Sigmoid colon (tissue), 7 donors: ENCODE data around the gene CFAP410. TPM values are rescaled to one million over a fixed set of nuclear protein-coding genes. Genes with fewer than 3 reads are reported as not detected.
"Not testable (repeated sequence)": the region's sequence is repeated elsewhere in the genome, so short reads cannot be mapped to it uniquely, and the experiment has no call there.

Experiments
- DNase-seq: peaks from one replicate; pipeline ENCODE4 v3.0.0-alpha.2; 2019
- H3K27ac ChIP-seq, 4 donors: fragments of 200-600 bp; sonication (generic); one replicate each; pipeline ENCODE4 v1.5.1; 2016 to 2019; ENCODE audit warnings: mild to moderate bottlenecking in 1 of 4
- H3K27me3 ChIP-seq, 3 donors: fragments of 200-600 bp; sonication (generic); one replicate each; pipeline ENCODE4 v1.5.1; 2019; ENCODE audit warnings: mild to moderate bottlenecking in 1 of 3
- H3K36me3 ChIP-seq, 4 donors: fragments of 200-600 bp; sonication (generic); one replicate each; pipeline ENCODE4 v1.5.1; 2016 to 2019
- H3K4me1 ChIP-seq, 4 donors: fragments of 200-600 bp; sonication (generic); one replicate each; pipeline ENCODE4 v1.5.1; 2017 to 2019
- H3K4me3 ChIP-seq, 4 donors: fragments of 200-600 bp; sonication (generic); one replicate each; pipeline ENCODE4 v1.5.1; 2017 to 2019; ENCODE audit warnings: mild to moderate bottlenecking in 2 of 4, moderate library complexity in 1 of 4
- H3K9me3 ChIP-seq, 4 donors: fragments of 200-600 bp in 3 of 4; sonication (generic) in 3 of 4; one replicate each; pipeline versions ENCODE4 v1.5.1 to v1.6.1; 2013 to 2019
- CTCF ChIP-seq, 4 experiments: fragments of 450-650 bp in 3 of 4; fragments of 200-600 bp in 1 of 4; IDR thresholded peaks; one replicate each; pipeline ENCODE4 v1.5.1; 2016 to 2019; ENCODE audit warnings: antibody characterized with exemption in 4 of 4, mild to moderate bottlenecking in 3 of 4, moderate library complexity in 2 of 4
- EP300 ChIP-seq, 4 donors: sonication (generic); formaldehyde crosslinking; IDR thresholded peaks; one replicate each; pipeline ENCODE4 v1.6.1; 2017; ENCODE audit warnings: antibody characterized with exemption in 4 of 4
- POLR2A ChIP-seq, 2 donors: fragments of 450-650 bp; IDR thresholded peaks; one replicate each; pipeline ENCODE4 v1.6.1; 2016; ENCODE audit warnings: antibody characterized with exemption in 2 of 2, mild to moderate bottlenecking in 2 of 2, moderate library complexity in 2 of 2
- POLR2AphosphoS5 ChIP-seq, 4 donors: sonication (generic); formaldehyde crosslinking; IDR thresholded peaks; one replicate each; pipeline ENCODE4 v1.6.1; 2017; ENCODE audit warnings: antibody characterized with exemption in 4 of 4
- WGBS, 2 donors: extraction: QIAGEN DNeasy Blood & Tissue Kit; methylation state at CpG; one replicate each; pipeline ENCODE4 v1.1.7; 2013; 5-methylcytosine and 5-hydroxymethylcytosine counted together
- intact Hi-C: fragments of 100-400 bp; cut with DNase I; formaldehyde crosslinking; loops from one replicate; pipeline ENCODE4 v1.15.1; 2023
- polyA plus RNA-seq, 3 donors: library from polyadenylated mRNA; stranded (reverse); fragments of 200-250 nt; gene quantifications; one replicate each; pipeline ENCODE4 v1.2.3, GENCODE V29; 2013
- total RNA-seq, 4 donors: library from RNA; depleted of rRNA; stranded (reverse); fragments of >200 nt; gene quantifications; one replicate each; pipeline ENCODE4 v1.1.0, GENCODE V29; 2016
- donor health status: healthy with polysubstance abuse.
- donor health status: Bipolar disorder and iron deficiency.
- donor health status: healthy.

CFAP410 gene
- total and polyA plus RNA-seq, 7 donors = 12.7 to 31.7 (median 28.2) TPM

DNA sequence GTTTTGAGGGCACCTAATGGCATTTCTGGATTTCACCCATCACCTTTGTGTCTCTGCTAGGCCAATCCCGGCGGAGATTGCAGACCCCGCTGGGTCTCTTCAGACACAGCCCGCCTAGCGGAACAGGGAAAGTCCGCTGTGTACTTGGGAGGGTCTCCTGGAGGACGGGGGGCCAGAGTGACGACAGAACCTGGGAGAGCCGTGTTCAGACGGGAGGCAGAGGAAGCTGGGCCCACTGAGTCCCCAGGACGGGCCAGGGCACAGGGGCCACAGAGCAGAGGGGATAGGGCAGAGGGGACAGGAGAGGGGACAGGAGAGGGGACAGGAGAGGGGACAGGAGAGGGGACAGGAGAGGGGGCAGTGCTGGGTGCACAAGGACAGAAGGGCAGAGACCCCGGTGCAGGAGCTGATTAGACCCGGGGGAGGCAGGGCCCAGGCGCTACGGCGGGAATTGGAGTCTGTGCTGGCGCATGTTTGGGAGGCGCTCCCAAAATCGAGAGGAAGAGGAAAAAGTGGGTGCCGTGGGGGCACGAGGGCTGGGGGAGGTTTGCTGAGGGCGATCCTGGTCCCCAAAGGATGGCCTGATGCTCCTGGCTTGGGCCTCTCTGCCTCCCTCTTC lies 26.9 kb upstream of the CFAP410 start:
- Histone ChIP-seq H3K27me3 (peaks cover 6 to 37% (median 11%) of the 10 kb centered on the region in 3 donors), H3K36me3 (no peaks in the 10 kb centered on the region), H3K4me3 (no peak overlapping the region), H3K4me1 (peaks cover 0 to 9% (median 7%) of the 10 kb centered on the region in 4 donors), H3K9me3 (peaks cover 0 to 2% (median 0%) of the 10 kb centered on the region in 4 donors), H3K27ac (no peak overlapping the region)
- intact Hi-C loops = no loop called here
- no peak for TF ChIP-seq POLR2AphosphoS5 (IDR thresholded peaks at IDR 0.05)
- TF ChIP-seq EP300 (IDR thresholded peaks at IDR 0.05) = no peak
- TF ChIP-seq POLR2A (IDR thresholded peaks at IDR 0.05) = no peak
- no peak for TF ChIP-seq CTCF (IDR thresholded peaks at IDR 0.05)
- DNase-seq = peak; percentile 54
- 91 to 93% methylated on average over 22 of the region's 22 CpGs for WGBS, 2 donors

DNA sequence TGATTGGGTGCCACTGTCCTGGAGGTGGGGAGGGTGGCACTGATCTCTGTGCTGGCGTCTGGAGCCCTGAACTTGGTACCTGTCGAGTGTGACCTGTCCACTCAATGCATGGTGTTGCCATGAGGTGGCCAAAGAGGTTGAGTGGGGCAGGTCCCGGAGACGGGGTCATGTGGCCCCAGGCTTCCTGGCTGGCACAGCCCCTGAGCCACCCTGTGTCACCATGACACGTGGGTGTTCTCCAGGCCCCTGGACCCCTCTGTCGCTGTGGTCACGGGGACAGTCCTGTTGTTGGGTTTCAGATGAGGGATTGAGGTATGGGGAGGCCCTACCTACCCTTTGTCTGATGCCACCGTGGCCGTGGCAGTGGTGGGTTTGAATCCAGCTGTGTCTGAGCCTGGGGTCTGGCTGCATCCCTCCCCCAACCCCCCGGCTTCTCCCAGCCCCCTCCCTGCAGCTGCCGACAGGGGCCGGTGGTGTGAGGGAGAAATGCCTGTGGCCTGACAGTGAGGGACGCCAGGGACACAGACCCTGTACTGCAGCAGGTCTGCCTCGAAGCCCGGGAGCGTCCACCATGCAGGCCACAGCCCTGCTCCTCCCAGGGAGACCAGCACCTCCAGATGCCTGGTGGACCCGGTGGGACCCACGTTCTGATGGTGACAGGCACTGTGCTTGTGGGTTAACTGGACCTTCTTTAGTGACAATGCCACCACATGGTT lies 26.2 kb upstream of the CFAP410 start:
- TF ChIP-seq CTCF (IDR thresholded peaks at IDR 0.05) (no peak), POLR2A (IDR thresholded peaks at IDR 0.05) (no peak), EP300 (IDR thresholded peaks at IDR 0.05) (no peak), POLR2AphosphoS5 (IDR thresholded peaks at IDR 0.05) (no peak)
- H3K27me3 ChIP-seq = peaks cover 6 to 35% (median 11%) of the 10 kb centered on the region in 3 donors
- peak; percentile 56 for DNase-seq
- no peaks in the 10 kb centered on the region for H3K36me3 ChIP-seq
- intact Hi-C loops = no loop called here
- WGBS, 2 donors = 88 to 92% methylated on average over 18 of the region's 18 CpGs
- H3K4me1 ChIP-seq = peaks cover 0 to 7% (median 6%) of the 10 kb centered on the region in 4 donors
- peaks cover 0 to 2% (median 0%) of the 10 kb centered on the region in 4 donors for H3K9me3 ChIP-seq
- no peak overlapping the region for H3K4me3 ChIP-seq
- H3K27ac ChIP-seq = no peak overlapping the region

- no peak overlapping the region for H3K4me3 ChIP-seq
- no peak overlapping the region for H3K27ac ChIP-seq
- no peaks in the 10 kb centered on the region for H3K36me3 ChIP-seq
- H3K27me3 ChIP-seq = peaks cover 6 to 28% (median 11%) of the 10 kb centered on the region in 3 donors
- TF ChIP-seq POLR2A (IDR thresholded peaks at IDR 0.05) (no peak), CTCF (IDR thresholded peaks at IDR 0.05) (no peak), EP300 (IDR thresholded peaks at IDR 0.05) (no peak), POLR2AphosphoS5 (IDR thresholded peaks at IDR 0.05) (no peak)
- peaks cover 0 to 2% (median 0%) of the 10 kb centered on the region in 4 donors for H3K9me3 ChIP-seq
- no peaks in the 10 kb centered on the region for H3K4me1 ChIP-seq
- 82 to 86% methylated on average over 22 of the region's 22 CpGs for WGBS, 2 donors
- peak; percentile 22 for DNase-seq
- intact Hi-C loops = no loop called here
Observed at GRCh38 chr21:44364151-44365053, 25.2 kb upstream of the CFAP410 start.

GRCh38 chr21:44363278-44363677 lies 24.1 kb upstream of the CFAP410 start:
- no peak overlapping the region for H3K27ac ChIP-seq
- no peak for DNase-seq
- no peak overlapping the region for H3K4me3 ChIP-seq
- H3K27me3 ChIP-seq = peaks cover 0 to 17% (median 1%) of the 10 kb centered on the region in 3 donors
- intact Hi-C loops = no loop called here
- H3K9me3 ChIP-seq = peaks cover 0 to 2% (median 0%) of the 10 kb centered on the region in 4 donors
- no peaks in the 10 kb centered on the region for H3K4me1 ChIP-seq
- 89 to 91% methylated on average over 1 of the region's 1 CpG for WGBS, 2 donors
- H3K36me3 ChIP-seq = no peaks in the 10 kb centered on the region
- TF ChIP-seq CTCF (IDR thresholded peaks at IDR 0.05) = no peak
- no peak for TF ChIP-seq POLR2AphosphoS5 (IDR thresholded peaks at IDR 0.05)
- no peak for TF ChIP-seq EP300 (IDR thresholded peaks at IDR 0.05)
- TF ChIP-seq POLR2A (IDR thresholded peaks at IDR 0.05) = no peak

DNA sequence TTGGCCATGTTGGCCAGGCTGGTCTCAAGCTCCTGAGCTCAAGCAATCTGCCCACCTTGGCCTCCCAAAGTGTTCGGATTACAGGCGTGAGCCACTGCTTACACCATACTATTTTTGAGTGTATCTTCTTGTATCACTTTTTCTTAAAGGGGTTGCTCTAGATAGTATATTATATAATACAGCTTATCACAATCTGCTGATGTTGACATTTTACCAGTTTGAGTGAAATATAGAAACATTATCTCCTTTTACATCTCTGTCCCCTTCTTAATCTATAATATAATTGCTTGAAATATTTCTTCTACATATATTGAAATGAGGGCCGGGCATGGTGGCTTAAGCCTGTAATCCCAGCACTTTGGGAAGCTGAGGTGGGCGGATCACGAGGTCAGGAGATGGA lies 22.7 kb upstream of the CFAP410 start:
- H3K4me3 ChIP-seq, H3K27ac ChIP-seq, DNase-seq, intact Hi-C loops, H3K36me3 ChIP-seq, H3K4me1 ChIP-seq, H3K9me3 ChIP-seq: not testable (repeated sequence)
- 91 to 94% methylated on average over 5 of the region's 5 CpGs for WGBS, 2 donors
- H3K27me3 ChIP-seq = peaks cover 0 to 13% (median 0%) of the 10 kb centered on the region in 3 donors
